ENCODE data around the gene NANOS2. TPM values are rescaled to one million over a fixed set of nuclear protein-coding genes. Genes with fewer than 3 reads are reported as not detected.

Gene NANOS2
- total and polyA plus RNA-seq, 9 of the 15 experiments (the other 6 are each of a cell fraction or from before 2014, with no cell fraction given), result not detected

DNA sequence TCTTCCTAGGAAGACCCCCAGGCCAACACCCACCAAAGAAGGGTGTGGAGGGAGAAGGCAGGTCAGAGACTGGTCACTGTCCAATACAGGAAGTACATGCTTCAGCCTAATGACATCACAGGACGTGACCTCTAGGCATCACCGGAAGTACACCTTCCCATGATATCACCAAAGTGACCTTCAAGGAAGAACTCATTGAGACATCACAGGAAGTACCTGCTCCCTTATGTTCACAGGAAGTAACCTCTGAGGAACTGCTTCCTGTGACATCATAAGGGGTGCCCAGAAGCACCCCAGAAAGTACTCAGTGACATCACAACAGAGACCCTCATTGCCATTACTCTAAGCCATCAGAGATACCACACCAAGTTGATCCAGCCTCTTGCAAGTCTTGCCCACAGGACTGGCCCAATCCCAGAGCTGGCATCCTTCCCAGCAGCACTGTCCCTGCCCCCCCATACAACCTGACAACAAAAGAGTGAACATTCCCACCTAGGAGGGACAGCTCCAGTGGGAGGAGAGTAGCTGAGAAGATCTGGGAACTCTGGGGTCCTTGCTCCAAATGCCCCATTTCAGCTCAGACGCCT, 24.2 kb upstream of the NANOS2 start (continued):
- TF ChIP-seq NR2C1 (IDR thresholded peaks at IDR 0.05) (peak; percentile 92), NR2C1 (tag; IDR thresholded peaks at IDR 0.05) (peak; percentile 96), NR3C1 (CRISPR knock-in tag; IDR thresholded peaks at IDR 0.05) (no peak), ZNF589 (CRISPR knock-in tag; IDR thresholded peaks at IDR 0.05; ENCODE audit: low read depth) (no peak), EHMT2 (IDR thresholded peaks at IDR 0.05) (peak; percentile 66; the same call in 1 of the 2 replicates), POLR2AphosphoS5 (IDR thresholded peaks at IDR 0.05; ENCODE audit: control insufficient read depth, insufficient read depth, low read depth, low read length) (no peak), CEBPB (tag; IDR thresholded peaks at IDR 0.05) (no peak), NFATC3 (IDR thresholded peaks at IDR 0.05) (no peak), HNRNPH1 (optimal IDR thresholded peaks at IDR 0.05; ENCODE audit: low read depth, low read length) (no peak), RBM22 (IDR thresholded peaks at IDR 0.05; ENCODE audit: low read depth, low read length, poor library complexity, severe bottlenecking) (no peak), PHF8 (IDR thresholded peaks at IDR 0.05; ENCODE audit: borderline replicate concordance, low read length) (no peak), ESRRA (IDR thresholded peaks at IDR 0.05; ENCODE audit: borderline replicate concordance, low read depth) (peak; percentile 90), ZNF766 (CRISPR knock-in tag; conservative IDR thresholded peaks at IDR 0.05) (no peak), DACH1 (IDR thresholded peaks at IDR 0.05; ENCODE audit: partially characterized antibody) (no peak), ZNF316 (IDR thresholded peaks at IDR 0.05) (no peak), ATF7 (IDR thresholded peaks at IDR 0.05) (no peak), PURB (CRISPR knock-in tag; IDR thresholded peaks at IDR 0.05; ENCODE audit: low read depth) (no peak), POLR3G (IDR thresholded peaks at IDR 0.05; ENCODE audit: extremely low read depth, insufficient read length, insufficient replicate concordance) (no peak), ARNT (IDR thresholded peaks at IDR 0.05) (no peak), ZNF133 (CRISPR knock-in tag; IDR thresholded peaks at IDR 0.05) (no peak), BACH1 (tag; IDR thresholded peaks at IDR 0.05) (no peak)
- TF ChIP-seq, protein P1, sequence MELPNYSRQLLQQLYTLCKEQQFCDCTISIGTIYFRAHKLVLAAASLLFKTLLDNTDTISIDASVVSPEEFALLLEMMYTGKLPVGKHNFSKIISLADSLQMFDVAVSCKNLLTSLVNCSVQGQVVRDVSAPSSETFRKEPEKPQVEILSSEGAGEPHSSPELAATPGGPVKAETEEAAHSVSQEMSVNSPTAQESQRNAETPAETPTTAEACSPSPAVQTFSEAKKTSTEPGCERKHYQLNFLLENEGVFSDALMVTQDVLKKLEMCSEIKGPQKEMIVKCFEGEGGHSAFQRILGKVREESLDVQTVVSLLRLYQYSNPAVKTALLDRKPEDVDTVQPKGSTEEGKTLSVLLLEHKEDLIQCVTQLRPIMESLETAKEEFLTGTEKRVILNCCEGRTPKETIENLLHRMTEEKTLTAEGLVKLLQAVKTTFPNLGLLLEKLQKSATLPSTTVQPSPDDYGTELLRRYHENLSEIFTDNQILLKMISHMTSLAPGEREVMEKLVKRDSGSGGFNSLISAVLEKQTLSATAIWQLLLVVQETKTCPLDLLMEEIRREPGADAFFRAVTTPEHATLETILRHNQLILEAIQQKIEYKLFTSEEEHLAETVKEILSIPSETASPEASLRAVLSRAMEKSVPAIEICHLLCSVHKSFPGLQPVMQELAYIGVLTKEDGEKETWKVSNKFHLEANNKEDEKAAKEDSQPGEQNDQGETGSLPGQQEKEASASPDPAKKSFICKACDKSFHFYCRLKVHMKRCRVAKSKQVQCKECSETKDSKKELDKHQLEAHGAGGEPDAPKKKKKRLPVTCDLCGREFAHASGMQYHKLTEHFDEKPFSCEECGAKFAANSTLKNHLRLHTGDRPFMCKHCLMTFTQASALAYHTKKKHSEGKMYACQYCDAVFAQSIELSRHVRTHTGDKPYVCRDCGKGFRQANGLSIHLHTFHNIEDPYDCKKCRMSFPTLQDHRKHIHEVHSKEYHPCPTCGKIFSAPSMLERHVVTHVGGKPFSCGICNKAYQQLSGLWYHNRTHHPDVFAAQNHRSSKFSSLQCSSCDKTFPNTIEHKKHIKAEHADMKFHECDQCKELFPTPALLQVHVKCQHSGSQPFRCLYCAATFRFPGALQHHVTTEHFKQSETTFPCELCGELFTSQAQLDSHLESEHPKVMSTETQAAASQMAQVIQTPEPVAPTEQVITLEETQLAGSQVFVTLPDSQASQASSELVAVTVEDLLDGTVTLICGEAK (IDR thresholded peaks at IDR 0.05), result peak; percentile 87
- TF ChIP-seq, protein P1 (CRISPR knock-in tag; IDR thresholded peaks at IDR 0.05), result no peak
- TF ChIP-seq, protein P2, sequence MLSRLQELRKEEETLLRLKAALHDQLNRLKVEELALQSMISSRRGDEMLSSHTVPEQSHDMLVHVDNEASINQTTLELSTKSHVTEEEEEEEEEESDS (CRISPR knock-in tag; IDR thresholded peaks at IDR 0.05), result no peak

All from K562 (cell line).